Measurements from ENCODE around the gene KDM4F.

Gene KDM4F

DNA sequence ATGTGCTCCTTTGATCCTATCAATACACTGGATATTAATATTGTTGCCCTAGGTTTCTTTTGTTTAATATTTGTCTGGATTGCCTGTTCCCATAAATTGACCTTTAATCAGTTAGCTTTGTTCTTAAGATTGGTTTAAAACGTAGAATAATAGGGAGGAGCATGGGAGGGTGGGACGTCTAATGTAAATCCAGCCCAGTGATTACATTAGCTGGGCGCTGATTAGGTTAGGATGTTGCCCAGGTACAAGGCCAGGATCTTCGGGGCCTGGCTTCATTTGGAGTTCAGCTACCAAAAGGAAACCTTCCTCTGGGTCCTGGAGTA, 17.5 kb downstream of the KDM4F start, which contains the start of gene SRSF8:
TSS of gene SRSF8 (plus strand) at position 204 of the 323 bp plus-strand sequence. CDS start 308 bp downstream, outside the sequence.
- H3K27ac ChIP-seq, result peak within 1 kb of the TSS; percentile 95
- no peak for TF ChIP-seq ZFX (IDR thresholded peaks at IDR 0.05; ENCODE audit: borderline replicate concordance)
- no peak for TF ChIP-seq CTCF (IDR thresholded peaks at IDR 0.05)

DNA sequence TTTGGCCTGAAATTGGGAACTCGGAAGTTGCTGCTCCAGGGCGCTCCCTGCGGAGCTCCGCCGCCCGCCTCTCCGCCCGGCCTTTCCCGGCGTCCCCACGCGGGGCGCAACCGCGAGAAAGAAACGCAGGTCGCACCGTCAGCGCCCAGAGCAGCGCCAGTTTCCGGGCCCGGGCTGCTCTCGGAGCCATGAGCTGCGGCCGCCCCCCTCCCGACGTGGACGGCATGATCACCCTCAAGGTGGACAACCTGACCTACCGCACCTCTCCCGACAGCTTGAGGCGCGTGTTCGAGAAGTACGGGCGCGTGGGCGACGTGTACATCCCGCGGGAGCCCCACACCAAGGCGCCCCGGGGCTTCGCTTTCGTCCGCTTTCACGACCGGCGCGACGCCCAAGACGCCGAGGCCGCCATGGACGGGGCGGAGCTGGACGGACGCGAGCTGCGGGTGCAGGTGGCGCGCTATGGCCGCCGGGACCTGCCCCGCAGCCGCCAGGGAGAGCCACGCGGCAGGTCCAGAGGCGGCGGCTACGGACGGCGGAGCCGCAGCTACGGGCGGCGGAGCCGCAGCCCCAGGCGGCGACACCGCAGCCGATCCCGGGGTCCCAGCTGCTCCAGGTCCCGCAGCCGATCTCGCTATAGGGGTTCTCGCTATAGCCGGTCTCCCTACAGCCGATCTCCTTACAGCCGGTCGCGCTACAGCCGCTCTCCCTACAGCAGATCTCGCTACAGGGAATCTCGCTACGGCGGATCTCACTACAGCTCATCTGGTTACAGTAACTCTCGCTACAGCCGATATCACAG, 18.0 kb downstream of the KDM4F start:
- peak overlapping the region; percentile 95 for H3K27ac ChIP-seq

GRCh38 chr11:95067841-95068219, 18.6 kb downstream of the KDM4F start:
- H3K27ac ChIP-seq, result peak overlapping the region; percentile 95
- TF ChIP-seq CTCF (IDR thresholded peaks at IDR 0.05) (no peak), ZFX (IDR thresholded peaks at IDR 0.05; ENCODE audit: borderline replicate concordance) (no peak)

More for the DNA sequence above, 18.0 kb downstream of the KDM4F start:
- TF ChIP-seq ZFX (IDR thresholded peaks at IDR 0.05; ENCODE audit: borderline replicate concordance) (no peak), CTCF (IDR thresholded peaks at IDR 0.05) (peak; percentile 57)

- TF ChIP-seq ZFX (IDR thresholded peaks at IDR 0.05; ENCODE audit: borderline replicate concordance), result no peak
- no peak for TF ChIP-seq CTCF (IDR thresholded peaks at IDR 0.05)
- peak overlapping the region; percentile 95 for H3K27ac ChIP-seq
Measured at GRCh38 chr11:95068549-95068948, 19.3 kb downstream of the KDM4F start.

- no peak overlapping the region for H3K27ac ChIP-seq
- TF ChIP-seq ZFX (IDR thresholded peaks at IDR 0.05; ENCODE audit: borderline replicate concordance) (no peak), CTCF (IDR thresholded peaks at IDR 0.05) (no peak)
Measured at GRCh38 chr11:95070471-95070870, 21.2 kb downstream of the KDM4F start.

DNA sequence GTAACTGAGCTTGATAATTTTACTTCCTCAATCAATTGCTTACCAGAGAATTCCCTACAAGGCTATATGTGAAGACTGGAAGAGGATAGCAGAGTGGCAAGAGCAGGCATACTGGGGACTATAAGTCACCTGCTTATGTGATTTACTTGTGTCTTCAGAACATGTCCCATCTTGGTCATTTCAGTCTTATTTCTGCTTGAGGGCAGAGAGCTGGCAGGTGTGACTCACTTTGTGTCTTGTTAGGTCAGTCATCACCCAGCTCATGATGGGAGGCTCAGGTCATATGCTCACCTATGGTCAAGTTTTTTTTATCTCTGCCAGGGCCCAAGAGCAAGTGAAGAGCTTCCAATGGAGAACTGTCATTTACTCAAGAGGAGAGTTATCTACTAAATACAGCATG, 23.7 kb downstream of the KDM4F start:
- H3K27ac ChIP-seq, result no peak overlapping the region
- TF ChIP-seq CTCF (IDR thresholded peaks at IDR 0.05) (no peak), ZFX (IDR thresholded peaks at IDR 0.05; ENCODE audit: borderline replicate concordance) (no peak)

DNA sequence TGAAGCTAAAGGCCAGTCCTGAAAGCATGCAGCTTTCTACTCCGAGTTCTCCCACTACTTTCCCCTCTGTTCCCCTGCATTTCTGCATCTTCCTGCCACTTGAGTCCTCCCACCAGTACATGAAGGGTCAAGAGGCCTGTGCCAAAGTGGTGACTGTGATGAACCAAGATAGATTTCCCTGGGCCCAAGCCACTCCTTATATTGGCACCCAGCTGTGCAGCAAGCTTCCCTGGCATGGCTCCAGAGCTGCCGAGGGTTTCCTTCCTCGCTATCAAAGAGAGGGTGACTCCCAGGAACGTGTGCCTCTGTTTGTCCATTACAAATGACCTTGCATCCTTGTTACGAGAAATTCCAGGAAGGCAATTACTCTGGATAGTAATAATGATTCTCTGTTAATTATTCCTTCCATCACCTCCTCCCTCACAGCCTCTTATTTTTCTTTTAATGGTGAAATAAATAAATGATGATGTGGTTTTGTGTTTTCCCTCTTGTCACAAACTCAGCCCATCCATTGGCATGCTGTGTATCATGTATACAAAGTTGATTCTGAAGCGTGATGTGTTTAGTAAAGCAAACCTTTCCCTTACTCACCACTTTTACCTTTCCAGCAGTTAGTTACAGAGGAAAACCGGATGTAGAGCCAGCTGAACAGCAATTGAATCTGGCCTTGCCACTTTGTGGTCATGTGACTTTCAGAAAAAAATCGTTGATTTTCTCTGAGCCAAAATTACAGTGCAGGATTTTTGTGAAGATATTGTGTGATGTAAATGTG, 25.8 kb downstream of the KDM4F start:
- no peak overlapping the region for H3K27ac ChIP-seq
- TF ChIP-seq ZFX (IDR thresholded peaks at IDR 0.05; ENCODE audit: borderline replicate concordance) (no peak), CTCF (IDR thresholded peaks at IDR 0.05) (no peak)
